ENCODE data around the gene CD6.

DNA sequence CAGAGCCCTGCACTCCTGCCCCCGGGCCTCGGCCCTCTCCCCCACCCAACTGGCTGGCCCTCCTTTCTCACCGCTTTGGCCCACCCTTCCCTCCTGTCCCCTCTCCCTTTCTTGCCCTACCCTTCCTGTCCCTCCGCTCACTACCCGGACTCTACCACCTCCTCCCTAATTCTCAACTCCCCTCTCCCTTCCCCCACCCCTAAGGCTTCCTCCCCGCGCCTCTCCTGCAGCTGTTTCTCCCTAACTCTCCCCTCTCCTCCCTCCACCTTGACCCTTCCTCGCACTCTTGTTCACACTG lies 19.9 kb upstream of the CD6 start:
- TF ChIP-seq, protein P1, sequence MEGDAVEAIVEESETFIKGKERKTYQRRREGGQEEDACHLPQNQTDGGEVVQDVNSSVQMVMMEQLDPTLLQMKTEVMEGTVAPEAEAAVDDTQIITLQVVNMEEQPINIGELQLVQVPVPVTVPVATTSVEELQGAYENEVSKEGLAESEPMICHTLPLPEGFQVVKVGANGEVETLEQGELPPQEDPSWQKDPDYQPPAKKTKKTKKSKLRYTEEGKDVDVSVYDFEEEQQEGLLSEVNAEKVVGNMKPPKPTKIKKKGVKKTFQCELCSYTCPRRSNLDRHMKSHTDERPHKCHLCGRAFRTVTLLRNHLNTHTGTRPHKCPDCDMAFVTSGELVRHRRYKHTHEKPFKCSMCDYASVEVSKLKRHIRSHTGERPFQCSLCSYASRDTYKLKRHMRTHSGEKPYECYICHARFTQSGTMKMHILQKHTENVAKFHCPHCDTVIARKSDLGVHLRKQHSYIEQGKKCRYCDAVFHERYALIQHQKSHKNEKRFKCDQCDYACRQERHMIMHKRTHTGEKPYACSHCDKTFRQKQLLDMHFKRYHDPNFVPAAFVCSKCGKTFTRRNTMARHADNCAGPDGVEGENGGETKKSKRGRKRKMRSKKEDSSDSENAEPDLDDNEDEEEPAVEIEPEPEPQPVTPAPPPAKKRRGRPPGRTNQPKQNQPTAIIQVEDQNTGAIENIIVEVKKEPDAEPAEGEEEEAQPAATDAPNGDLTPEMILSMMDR (IDR thresholded peaks at IDR 0.05), result no peak
- no peak for TF ChIP-seq POLR2A (IDR thresholded peaks at IDR 0.05)

All from heart left ventricle (tissue), 13 donors.